ENCODE data around the gene ZNF784.

ZNF784 gene

DNA sequence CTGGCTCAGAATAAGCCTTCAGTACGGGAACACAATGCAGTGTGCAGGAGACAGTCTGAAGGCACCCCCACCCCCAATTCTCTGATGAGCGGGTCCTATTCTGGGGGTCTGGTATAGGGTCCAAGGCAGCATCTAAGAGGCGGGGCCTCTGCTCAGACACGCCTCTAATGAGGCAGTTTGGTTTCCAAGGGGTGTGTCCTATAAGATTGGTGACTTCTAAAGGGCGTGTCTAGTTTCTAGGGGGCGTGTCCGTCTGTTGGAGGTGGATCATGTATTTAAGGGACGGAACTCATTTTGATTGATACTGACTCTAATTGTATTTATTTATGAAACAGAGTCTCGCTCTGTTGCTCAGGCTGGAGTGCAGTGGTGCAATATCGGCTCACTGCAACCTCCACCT, 33.7 kb downstream of the ZNF784 start:
- TF ChIP-seq GATA2 (IDR thresholded peaks at IDR 0.05; ENCODE audit: low read depth, low read length) (no peak), GATA3 (IDR thresholded peaks at IDR 0.05; ENCODE audit: low read depth, low read length) (no peak)

- no peak for TF ChIP-seq GATA2 (IDR thresholded peaks at IDR 0.05; ENCODE audit: low read depth, low read length)
- no peak for TF ChIP-seq GATA3 (IDR thresholded peaks at IDR 0.05; ENCODE audit: low read depth, low read length)
Observed at GRCh38 chr19:55590109-55590508, 34.3 kb downstream of the ZNF784 start.

DNA sequence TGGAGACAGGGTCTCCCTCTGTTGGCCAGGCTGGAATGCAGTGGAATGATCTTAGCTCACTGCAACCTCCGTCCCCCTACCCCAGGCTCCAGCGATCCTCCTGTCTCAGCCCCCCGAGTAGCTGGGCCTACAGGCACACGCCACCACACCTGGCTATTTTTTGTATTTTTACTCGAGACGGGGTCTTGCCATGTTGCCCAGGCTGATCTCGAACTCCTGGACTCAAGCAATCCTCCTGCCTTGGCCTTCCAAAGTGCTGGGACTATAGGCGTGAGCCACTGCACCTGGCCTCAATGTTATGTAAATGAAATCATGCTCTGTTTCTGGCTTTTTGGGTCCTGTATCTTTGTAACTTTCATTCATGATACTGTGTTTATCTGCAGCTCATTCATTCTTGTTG, 35.6 kb downstream of the ZNF784 start:
- TF ChIP-seq GATA3 (IDR thresholded peaks at IDR 0.05; ENCODE audit: low read depth, low read length): no peak
- no peak for TF ChIP-seq GATA2 (IDR thresholded peaks at IDR 0.05; ENCODE audit: low read depth, low read length)

- TF ChIP-seq GATA3 (IDR thresholded peaks at IDR 0.05; ENCODE audit: low read depth, low read length) (no peak), GATA2 (IDR thresholded peaks at IDR 0.05; ENCODE audit: low read depth, low read length) (no peak)
Observed at GRCh38 chr19:55586976-55587668, 37.2 kb downstream of the ZNF784 start.

DNA sequence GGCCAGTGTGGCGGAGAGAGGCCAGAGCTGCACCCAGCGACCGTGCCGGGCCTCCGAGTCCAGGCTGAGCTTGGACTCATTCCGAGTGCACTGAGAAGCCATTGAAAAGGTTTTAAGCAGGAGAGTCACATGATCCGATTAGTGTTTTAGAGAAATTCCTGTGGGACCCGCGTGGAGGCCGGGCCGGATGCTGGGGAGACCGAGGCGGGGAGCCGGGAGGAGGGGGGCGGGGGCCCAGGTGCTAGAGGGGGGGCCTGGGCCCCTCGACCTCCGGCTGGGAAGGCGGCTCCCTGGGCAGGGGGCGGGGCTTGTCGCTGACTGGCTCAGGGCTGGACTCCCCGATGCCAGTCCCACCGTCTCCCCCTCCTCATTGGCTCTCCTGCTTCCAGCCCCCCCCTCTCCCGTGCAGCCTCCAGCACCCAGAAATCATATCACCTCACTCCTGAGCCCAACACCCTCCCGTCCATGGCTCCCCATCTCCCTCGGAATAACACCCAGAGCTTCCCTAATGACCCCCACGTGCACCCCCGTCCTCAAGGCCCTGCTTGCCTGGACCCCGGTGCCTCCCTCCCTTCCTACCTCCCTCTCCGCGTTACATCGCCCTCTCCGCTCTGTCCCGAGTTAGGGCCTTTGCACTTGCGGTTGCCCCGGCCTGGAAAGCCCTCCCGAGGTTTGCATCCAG, 38.6 kb downstream of the ZNF784 start:
- TF ChIP-seq GATA2 (IDR thresholded peaks at IDR 0.05; ENCODE audit: low read depth, low read length): no peak
- no peak for TF ChIP-seq GATA3 (IDR thresholded peaks at IDR 0.05; ENCODE audit: low read depth, low read length)

GRCh38 chr19:55584871-55585270, 39.5 kb downstream of the ZNF784 start:
- TF ChIP-seq GATA2 (IDR thresholded peaks at IDR 0.05; ENCODE audit: low read depth, low read length) (no peak), GATA3 (IDR thresholded peaks at IDR 0.05; ENCODE audit: low read depth, low read length) (no peak)

GRCh38 chr19:55581823-55582223, 42.5 kb downstream of the ZNF784 start:
- TF ChIP-seq GATA3 (IDR thresholded peaks at IDR 0.05; ENCODE audit: low read depth, low read length) (no peak), GATA2 (IDR thresholded peaks at IDR 0.05; ENCODE audit: low read depth, low read length) (no peak)

GRCh38 chr19:55581145-55581822, 43.1 kb downstream of the ZNF784 start:
- no peak for TF ChIP-seq GATA2 (IDR thresholded peaks at IDR 0.05; ENCODE audit: low read depth, low read length)
- no peak for TF ChIP-seq GATA3 (IDR thresholded peaks at IDR 0.05; ENCODE audit: low read depth, low read length)

DNA sequence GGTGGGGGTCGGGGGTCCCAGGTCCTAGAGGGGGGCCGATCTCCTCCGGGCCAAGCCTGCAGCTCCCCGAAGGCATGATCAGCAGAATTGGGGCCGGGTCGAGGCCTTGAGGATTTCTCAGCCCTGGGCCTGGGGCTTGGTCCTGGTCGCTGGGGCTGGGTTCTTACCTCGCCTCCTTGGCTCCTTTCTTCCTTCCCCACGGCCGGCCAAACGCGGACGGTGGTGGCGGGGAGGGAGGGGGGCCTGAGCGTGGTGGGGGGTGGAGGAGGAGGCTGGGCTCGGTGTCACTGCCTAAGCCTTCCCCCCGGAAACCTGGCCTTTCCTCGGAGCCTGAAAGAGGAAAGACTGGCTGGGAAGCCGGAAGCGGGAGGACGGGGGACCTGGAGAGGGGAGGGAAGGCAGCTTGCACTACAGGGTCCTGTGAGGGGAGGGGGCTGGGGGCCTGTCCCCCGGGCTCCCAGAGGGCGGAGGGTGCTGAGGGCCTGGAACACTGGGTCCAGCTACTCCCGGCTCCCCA, 43.7 kb downstream of the ZNF784 start, which contains the start of gene ZNF579:
Gene ZNF579, minus strand, starts transcription at position 221 of the 517 bp plus-strand sequence. CDS start 1,209 bp downstream, outside the sequence.
- TF ChIP-seq GATA2 (IDR thresholded peaks at IDR 0.05; ENCODE audit: low read depth, low read length) (no peak), GATA3 (IDR thresholded peaks at IDR 0.05; ENCODE audit: low read depth, low read length) (no peak)

DNA sequence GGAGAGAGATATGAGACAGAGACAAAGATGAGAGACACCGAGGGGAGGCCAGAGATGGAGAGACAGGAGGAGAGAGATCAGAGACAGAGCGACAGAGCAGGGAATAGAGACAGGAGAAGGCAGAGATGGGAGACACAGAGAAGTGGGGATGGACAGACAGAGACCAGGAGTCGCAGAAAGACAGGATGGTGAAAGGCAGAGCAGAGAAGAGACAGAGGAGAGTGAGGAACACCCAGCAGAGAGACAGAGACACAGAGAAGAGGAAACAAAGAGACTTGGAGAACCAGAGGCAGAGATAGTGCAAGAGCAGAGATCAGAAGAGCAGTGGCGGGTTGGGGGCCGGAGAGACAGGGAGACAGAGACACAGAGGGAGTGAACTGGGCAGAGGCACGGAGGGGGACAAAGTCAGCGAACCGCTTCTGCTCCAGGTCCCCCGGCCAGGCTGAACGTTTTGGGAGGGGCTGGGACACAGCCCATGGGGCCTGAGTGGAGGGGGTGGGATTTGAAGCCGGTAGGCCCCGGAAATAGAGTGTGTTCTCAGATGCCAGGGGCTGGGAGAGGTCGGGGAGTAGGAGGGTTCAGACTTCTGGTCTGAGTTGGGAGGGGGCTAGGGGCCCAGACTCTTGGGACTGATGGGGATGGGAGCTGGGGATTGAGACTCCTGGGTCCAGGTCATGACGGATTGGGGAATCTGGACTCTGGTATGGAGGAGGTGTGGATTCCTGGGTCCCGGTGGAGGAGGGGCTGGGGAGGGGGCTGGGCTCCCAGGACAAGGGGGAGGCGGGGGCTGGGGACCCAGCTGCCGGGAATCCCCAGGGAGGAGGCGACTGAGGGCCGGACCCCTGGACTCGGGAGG, 44.4 kb downstream of the ZNF784 start:
- no peak for TF ChIP-seq GATA3 (IDR thresholded peaks at IDR 0.05; ENCODE audit: low read depth, low read length)
- TF ChIP-seq GATA2 (IDR thresholded peaks at IDR 0.05; ENCODE audit: low read depth, low read length): no peak

DNA sequence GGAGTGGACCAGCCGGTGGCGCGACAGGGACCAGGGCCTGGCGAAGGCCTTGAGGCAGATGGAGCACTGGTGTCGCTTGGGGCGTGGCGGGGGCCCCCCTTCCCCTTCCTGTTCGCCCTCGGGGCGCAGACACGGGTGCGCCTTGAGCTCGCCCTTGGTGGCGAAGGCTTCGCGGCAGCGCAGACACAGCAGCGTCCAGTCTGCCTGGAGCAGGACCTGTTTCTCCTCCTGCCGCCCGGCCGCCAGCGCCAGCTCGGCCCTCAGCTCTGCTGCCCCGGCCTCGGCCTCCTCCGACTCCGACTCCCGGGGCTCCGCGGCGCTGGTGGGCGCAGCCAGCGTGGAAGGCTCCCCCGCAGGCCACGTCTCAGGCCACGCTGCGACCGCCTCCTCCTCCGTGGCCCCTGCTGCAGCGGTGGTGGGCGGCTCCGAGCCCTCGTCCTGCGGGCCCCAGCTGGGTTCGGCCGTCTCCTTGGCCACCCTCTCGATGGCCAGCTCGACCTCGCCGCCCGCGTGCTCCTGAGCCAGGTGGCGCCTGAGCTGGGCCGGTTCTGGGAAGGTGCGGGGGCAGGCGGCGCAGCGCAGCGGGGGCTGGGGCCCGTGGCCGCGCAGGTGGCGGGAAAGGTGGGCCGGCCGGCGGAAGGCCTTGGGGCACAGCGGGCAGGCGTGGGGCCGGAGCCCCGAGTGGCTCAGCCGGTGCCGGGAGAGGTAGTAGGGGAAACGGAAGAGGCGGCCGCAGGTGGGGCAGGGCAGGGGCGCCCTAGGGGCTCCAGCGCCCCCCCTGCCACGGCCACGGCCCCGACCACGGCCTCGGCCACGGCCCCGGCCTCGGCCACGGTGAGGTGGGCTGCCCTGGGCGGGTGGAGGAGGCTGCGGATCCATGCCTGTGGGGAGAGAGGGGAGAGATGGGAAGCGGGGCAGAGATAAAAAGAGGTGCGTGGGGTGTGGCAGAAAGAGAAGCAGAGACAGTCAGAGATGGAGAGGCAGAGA, 45.3 kb downstream of the ZNF784 start:
- TF ChIP-seq GATA2 (IDR thresholded peaks at IDR 0.05; ENCODE audit: low read depth, low read length) (no peak), GATA3 (IDR thresholded peaks at IDR 0.05; ENCODE audit: low read depth, low read length) (no peak)

DNA sequence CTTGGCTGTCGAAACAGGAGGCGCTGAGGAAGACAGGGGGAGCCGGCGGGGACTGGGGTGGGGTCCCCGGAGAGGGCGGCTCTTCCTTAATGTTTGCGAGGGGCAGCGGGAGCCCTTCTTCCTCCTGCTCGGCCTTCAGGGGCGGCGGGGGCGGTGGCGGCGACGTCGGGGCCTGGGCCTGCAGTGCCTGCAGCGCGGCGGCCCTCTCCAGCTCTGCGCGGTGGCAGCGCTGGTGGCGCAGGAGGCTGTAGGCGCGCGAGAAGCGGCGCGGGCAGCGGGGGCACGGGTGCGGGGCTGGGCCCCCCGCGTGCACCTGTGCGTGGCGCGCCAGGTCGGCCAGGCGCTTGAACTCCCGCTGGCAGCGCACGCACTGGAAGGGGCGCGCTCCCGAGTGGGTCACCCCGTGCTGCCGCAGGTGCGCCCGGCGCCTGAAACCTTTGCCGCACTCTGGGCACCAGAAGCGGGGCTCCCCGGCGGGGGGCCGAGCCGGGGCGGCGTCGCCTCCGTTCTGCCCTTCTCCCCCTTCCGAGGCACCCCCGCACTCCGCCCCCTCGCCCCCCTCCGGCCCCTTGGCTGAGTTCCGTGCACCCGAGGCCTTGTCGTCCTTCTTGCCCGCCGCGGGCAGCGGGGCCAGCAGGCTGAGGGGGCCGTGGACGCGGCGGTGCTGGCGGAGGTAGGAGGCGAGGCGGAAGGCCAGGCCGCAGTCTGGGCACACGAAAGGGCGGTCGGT, 46.2 kb downstream of the ZNF784 start:
- TF ChIP-seq GATA2 (IDR thresholded peaks at IDR 0.05; ENCODE audit: low read depth, low read length) (no peak), GATA3 (IDR thresholded peaks at IDR 0.05; ENCODE audit: low read depth, low read length) (no peak)

Data from SH-SY5Y (cell line).